LNCaP clone FGC (cell line): ENCODE data around the gene MRPL11.

Experiments used
- DNase-seq: peaks from one replicate; pipeline ENCODE4 v3.0.0-alpha.2; 2011; ENCODE audit warnings: low read depth
- H3K4me3 ChIP-seq: 2 replicates; pipeline ENCODE4 v1.5.1; 2011; ENCODE audit warnings: mild to moderate bottlenecking, low read depth, low read length, control low read depth
- TF ChIP-seq, protein P1 (sequence below): IDR thresholded peaks from 2 replicates; pipeline ENCODE4 v1.5.1; 2012; ENCODE audit warnings: mild to moderate bottlenecking; ENCODE audit not compliant: control insufficient read depth, insufficient read depth; ENCODE audit errors: extremely low read depth

MRPL11 gene

GRCh38 chr11:66426314-66426713 is 12.3 kb downstream of the MRPL11 start:
- TF ChIP-seq, protein P1, sequence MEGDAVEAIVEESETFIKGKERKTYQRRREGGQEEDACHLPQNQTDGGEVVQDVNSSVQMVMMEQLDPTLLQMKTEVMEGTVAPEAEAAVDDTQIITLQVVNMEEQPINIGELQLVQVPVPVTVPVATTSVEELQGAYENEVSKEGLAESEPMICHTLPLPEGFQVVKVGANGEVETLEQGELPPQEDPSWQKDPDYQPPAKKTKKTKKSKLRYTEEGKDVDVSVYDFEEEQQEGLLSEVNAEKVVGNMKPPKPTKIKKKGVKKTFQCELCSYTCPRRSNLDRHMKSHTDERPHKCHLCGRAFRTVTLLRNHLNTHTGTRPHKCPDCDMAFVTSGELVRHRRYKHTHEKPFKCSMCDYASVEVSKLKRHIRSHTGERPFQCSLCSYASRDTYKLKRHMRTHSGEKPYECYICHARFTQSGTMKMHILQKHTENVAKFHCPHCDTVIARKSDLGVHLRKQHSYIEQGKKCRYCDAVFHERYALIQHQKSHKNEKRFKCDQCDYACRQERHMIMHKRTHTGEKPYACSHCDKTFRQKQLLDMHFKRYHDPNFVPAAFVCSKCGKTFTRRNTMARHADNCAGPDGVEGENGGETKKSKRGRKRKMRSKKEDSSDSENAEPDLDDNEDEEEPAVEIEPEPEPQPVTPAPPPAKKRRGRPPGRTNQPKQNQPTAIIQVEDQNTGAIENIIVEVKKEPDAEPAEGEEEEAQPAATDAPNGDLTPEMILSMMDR, result no peak
- H3K4me3 ChIP-seq, result no peak overlapping the region
- DNase-seq, result no peak

DNA sequence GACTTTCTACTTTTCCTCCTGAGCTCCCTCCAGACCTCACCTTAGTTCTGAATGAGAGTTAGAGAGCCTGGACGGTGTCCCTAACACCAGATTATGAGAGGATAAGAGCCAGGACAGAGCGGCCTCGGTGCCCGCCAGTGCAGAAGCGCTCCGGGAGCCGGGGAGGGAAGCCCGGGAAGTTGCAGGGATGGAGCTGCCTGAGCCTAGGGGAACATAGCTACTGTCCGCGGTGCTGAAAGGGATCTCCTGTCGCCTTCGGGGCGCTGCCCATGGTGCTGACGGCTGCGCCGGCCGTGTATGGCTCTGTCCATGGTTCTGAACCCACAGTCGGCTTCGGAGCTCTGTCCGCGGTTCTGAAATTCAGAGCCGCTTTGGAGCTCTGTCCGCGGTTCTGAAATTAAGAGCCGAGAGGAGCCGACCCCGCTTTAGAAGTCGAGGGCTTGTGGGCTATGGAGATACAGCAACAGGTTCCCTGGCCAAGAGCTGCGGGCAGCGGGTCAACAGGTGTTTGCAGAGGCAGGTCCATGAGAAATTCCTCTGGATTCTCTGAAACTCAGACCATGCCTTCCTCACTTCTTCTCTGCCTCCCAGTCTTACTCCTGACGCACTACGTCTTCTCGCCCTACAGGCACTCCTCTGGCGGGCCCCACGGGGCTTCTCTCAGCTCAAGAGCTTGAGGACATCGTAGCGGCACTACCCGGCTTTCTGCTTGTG is 17.0 kb downstream of the MRPL11 start:
- DNase-seq, result peak; percentile 63
- TF ChIP-seq, protein P1, result no peak
- H3K4me3 ChIP-seq, result no peak overlapping the region

GRCh38 chr11:66420671-66421476 is 17.8 kb downstream of the MRPL11 start, which contains the start of gene NPAS4:
TSS of gene NPAS4 (plus strand) at chr11:66421035. CDS start at chr11:66421180, 145 bp downstream.
- DNase-seq, result no peak
- H3K4me3 ChIP-seq, result no peak within 1 kb of the TSS
- TF ChIP-seq, protein P1, result no peak

DNA sequence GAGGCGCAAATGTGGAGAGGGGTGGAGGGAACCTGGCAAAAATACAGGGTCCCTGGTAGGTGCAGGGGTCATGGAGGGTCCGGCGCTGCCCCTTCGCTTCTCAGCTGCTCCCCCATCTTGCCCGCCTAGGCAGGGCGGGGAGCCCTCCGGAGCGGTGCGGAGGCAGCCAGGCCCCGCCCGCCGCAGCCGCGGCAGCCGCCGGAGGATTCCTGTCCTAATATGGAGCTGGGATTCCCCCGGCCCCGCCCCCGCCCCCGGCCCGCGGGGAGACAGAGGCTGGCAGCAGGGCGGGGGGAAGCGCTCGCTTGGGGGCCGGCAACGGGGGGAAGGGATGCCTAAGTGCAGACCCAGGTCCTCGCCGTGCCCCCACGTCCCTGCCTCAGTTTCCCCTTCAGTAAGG is 18.8 kb downstream of the MRPL11 start:
- H3K4me3 ChIP-seq, result no peak overlapping the region
- TF ChIP-seq, protein P1, result no peak
- no peak for DNase-seq

- TF ChIP-seq, protein P1, result no peak
Measured at GRCh38 chr11:66418986-66419308, 19.7 kb downstream of the MRPL11 start.

GRCh38 chr11:66418168-66418985 is 20.3 kb downstream of the MRPL11 start:
- DNase-seq, result peak; percentile 13
- TF ChIP-seq, protein P1, result no peak
- no peak overlapping the region for H3K4me3 ChIP-seq

More at GRCh38 chr11:66418986-66419308, 19.7 kb downstream of the MRPL11 start:
- DNase-seq, result no peak
- no peak overlapping the region for H3K4me3 ChIP-seq
